Mononuclear cell (primary cell): ENCODE results near the gene RHCE. TPM values are rescaled to one million over a fixed set of nuclear protein-coding genes. Genes with fewer than 3 reads are reported as not detected.
"Not testable (repeated sequence)": the region's sequence is repeated elsewhere in the genome, so short reads cannot be mapped to it uniquely, and the experiment has no call there.

ENCODE experiments used
- H3K27me3 ChIP-seq: 2 replicates; pipeline ENCODE4 v1.6.0; 2011; ENCODE audit warnings: low read length, control low read depth; ENCODE audit not compliant: insufficient read depth
- H3K4me1 ChIP-seq: 2 replicates; pipeline ENCODE4 v1.5.1; 2011; ENCODE audit warnings: mild to moderate bottlenecking, low read length, control low read depth; ENCODE audit not compliant: insufficient read depth
- H3K4me3 ChIP-seq: 2 replicates; pipeline ENCODE4 v1.5.1; 2011; ENCODE audit warnings: mild to moderate bottlenecking, low read length, moderate library complexity
- H3K9me3 ChIP-seq: 2 replicates; pipeline ENCODE4 v1.5.1; 2011; ENCODE audit warnings: low read depth, mild to moderate bottlenecking, control low read depth, low read length
- total RNA-seq: library from RNA; depleted of rRNA; stranded (reverse); fragments of >200 nt; gene quantifications from one replicate; pipeline ENCODE4 v1.2.3, GENCODE V29; 2012

Gene RHCE
- total RNA-seq, 1 donor, result not detected

DNA sequence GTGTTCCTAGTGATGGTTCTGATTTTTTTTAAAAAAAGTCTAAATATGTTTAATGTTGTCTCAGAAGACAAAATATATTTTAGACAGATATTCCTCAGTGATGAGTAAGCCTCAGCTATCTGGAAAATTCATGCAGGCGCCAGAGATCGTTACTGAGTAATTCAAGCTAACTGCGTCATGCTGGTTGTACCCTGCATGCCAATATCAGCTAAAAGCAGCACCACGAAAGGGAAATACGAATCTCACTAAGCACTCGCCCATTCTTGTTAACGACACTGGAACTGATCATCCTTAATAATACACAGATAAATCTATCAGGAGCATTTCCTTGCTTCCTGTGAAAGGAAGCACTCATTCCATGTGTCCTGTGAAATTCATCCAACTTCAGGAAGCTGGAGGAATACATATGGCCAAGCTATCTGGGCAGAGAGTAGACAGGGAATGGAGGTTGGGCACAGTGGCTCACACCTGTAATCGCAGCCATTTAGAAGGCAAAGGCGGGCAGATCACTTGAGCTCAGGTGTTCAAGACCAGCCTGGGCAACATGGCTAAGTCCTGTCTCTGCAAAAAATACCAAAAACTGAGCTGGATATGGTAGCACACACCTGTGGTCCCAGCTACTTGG is 100.2 kb downstream of the RHCE start:
- not testable (repeated sequence) for H3K9me3 ChIP-seq, H3K4me1 ChIP-seq, H3K4me3 ChIP-seq, H3K27me3 ChIP-seq

DNA sequence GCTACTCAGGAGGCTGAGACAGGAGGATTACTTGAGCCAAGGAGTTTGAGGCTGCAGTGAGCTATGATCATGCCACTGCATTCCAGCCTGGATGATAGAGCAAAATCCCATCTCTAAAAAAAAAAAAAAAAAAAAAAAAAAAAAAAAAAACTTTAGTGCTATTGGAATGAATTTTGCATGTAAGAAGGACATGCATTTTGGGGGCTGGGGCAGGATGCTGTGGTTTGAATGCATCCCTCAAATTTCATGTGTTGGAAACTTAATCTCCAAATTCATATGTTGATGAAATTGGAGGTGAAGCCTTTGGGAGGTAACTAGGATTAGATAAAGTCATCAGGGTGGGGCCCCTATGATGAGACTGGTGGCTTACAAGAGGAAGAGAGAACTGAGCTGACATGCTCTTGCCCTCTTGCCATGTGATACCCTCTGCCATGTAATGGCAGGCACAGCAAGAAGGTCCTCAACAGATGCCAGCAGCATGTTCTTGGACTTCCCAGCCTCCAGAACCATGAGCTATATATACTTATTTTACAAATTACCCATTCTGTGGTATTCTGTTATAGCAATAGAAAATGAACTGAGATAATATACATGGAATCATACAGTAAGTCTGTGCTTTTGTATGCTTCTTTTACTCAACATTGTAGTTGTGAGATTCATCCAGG is 107.7 kb downstream of the RHCE start:
- H3K27me3 ChIP-seq, H3K4me1 ChIP-seq, H3K9me3 ChIP-seq, H3K4me3 ChIP-seq: not testable (repeated sequence)

Other genes with a start within 250 kb of the RHCE start
- 98.0 TPM for gene SYF2, start 188.3 kb downstream of the RHCE start, total RNA-seq
- gene RSRP1, start 173.4 kb downstream of the RHCE start, total RNA-seq, result 292 TPM
- gene RHD, start 148.3 kb downstream of the RHCE start, total RNA-seq, result 1.2 TPM
- 136 TPM for gene TMEM50A, start 82.5 kb downstream of the RHCE start, total RNA-seq
- 23.6 TPM for gene MACO1, start 10.1 kb upstream of the RHCE start, total RNA-seq
- gene LDLRAP1, start 122.8 kb upstream of the RHCE start, total RNA-seq, result 34.5 TPM
- gene MAN1C1, start 196.0 kb upstream of the RHCE start, total RNA-seq, result 12.9 TPM